NK-92 (cell line): Measurements from ENCODE around the gene GPRC5D.

Source experiments
- DNase-seq: peaks from one replicate; lab custom pipeline; 2025; ENCODE audit not compliant: unreplicated experiment; lab: John Stamatoyannopoulos, UW

GPRC5D gene

GRCh38 chr12:12938541-12938940 is 13.4 kb downstream of the GPRC5D start:
- DNase-seq, result no peak

GRCh38 chr12:12936983-12937491 is 14.9 kb downstream of the GPRC5D start:
- DNase-seq, result no peak

GRCh38 chr12:12934556-12934955 is 17.4 kb downstream of the GPRC5D start:
- no peak for DNase-seq

GRCh38 chr12:12933742-12934141 is 18.2 kb downstream of the GPRC5D start:
- no peak for DNase-seq

- DNase-seq, result no peak
Measured at GRCh38 chr12:12930633-12931219, 21.2 kb downstream of the GPRC5D start.

GRCh38 chr12:12929696-12930095 is 22.3 kb downstream of the GPRC5D start:
- no peak for DNase-seq

GRCh38 chr12:12927211-12928079 is 24.5 kb downstream of the GPRC5D start:
- DNase-seq, result no peak

- DNase-seq, result no peak
Measured at GRCh38 chr12:12926571-12927071, 25.3 kb downstream of the GPRC5D start.

GRCh38 chr12:12925388-12925787 is 26.6 kb downstream of the GPRC5D start:
- no peak for DNase-seq

GRCh38 chr12:12924169-12924568 is 27.8 kb downstream of the GPRC5D start:
- DNase-seq, result no peak

- no peak for DNase-seq
Measured at GRCh38 chr12:12922978-12923377, 29.0 kb downstream of the GPRC5D start.

- DNase-seq, result no peak
Measured at GRCh38 chr12:12922191-12922616, 29.8 kb downstream of the GPRC5D start.

- no peak for DNase-seq
Measured at GRCh38 chr12:12919666-12920435, 32.1 kb downstream of the GPRC5D start.

- no peak for DNase-seq
Measured at GRCh38 chr12:12918781-12919389, 33.1 kb downstream of the GPRC5D start.

- DNase-seq, result no peak
Measured at GRCh38 chr12:12917517-12917916, 34.5 kb downstream of the GPRC5D start.

- peak; percentile 34 for DNase-seq
Measured at GRCh38 chr12:12916135-12916944, 35.6 kb downstream of the GPRC5D start.

GRCh38 chr12:12915656-12916055 is 36.3 kb downstream of the GPRC5D start:
- DNase-seq, result no peak

GRCh38 chr12:12912711-12913110 is 39.3 kb downstream of the GPRC5D start:
- no peak for DNase-seq

- no peak for DNase-seq
Measured at GRCh38 chr12:12909995-12910420, 42.0 kb downstream of the GPRC5D start.
